ENCODE results near the gene SENP1.

SENP1 gene

DNA sequence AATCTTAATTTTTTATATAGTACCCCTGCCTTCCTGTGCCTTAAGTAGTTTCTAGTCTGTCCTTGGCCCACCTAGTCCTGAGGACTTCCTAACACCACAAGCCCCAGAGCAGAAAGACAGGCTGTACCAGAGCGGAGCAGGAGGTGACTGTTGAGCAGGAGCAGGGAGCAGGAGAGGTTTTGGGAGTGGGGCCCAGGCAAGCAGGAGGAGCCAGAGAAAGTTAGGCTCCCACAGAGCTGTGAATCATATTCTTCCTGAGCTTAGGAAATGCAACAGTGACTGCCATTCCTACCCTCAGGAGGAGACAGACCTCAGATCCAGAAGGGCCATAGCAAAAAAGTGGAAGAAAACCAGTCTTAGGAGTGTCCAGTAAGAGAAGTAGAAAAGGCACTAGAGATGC is 73.3 kb downstream of the SENP1 start:
- DNase-seq = no peak

GRCh38 chr12:48031135-48031960 is 74.5 kb downstream of the SENP1 start:
- DNase-seq = no peak

DNA sequence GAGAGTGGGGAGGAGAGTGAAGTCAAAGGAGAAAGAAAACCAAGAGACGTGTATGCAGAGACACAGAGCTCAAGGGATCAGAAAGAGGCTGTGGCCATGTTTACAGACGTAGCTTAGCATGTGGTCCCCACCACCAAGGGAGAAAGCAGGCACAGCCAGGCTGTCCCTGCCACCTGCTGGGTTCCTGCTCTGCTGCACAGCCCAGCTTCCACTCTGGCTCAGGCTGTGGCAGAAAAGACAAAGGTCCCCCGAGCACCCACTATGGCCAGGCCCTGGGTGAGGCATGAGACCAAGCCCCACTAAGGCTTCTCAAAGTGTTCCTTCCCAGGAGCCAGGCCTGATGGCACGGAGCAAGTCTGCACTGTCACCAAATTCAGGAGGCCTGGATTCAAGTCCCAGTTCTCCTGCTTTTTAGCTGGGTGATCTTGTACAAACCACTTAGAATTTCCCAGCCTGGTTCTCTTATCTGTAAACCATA is 75.7 kb downstream of the SENP1 start:
- no peak for DNase-seq

- no peak for DNase-seq
Observed at GRCh38 chr12:48029491-48030172, 76.2 kb downstream of the SENP1 start.

DNA sequence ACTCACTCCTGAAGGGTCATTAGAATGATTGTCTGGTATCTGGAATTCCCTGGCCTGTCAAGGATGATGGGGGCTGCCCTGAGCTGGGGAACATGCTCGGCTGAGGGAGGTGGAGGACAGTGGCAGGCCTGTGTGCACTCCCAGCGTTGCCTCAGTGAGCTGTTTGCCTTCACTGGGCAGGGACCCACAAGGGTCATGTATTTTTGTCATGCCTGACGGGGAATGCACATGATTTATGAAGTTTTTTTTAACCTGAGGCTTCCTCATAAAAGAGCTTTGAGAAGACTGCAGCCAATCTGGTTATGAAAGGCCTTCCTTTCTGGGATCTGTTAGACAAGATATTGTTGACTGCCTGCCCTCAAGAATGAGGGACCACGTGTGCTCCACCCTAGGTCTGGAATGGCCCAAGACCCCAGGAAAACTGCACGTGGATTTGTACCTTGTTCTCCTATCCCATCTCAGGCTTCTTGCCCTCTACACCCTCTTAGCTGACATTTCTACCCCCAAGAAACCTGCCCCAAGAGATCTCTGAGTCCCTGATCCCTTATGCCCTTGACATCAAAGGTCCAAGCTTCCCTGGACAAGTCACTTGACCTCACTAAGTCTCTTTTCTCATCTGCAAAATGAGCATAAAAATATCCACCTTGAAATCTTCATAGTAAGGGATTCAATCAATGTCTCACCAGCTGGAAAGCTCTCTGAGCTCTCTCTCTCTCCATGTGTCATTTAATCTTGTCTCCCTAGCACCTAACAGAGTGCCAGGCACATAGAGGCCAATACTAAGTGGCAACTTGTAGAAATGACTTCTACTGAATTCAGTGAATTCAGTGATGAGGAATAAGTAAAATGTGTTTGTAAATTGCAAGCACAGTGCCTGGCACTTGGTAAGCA is 77.1 kb downstream of the SENP1 start:
- DNase-seq = no peak

GRCh38 chr12:48027183-48028002 is 78.5 kb downstream of the SENP1 start:
- DNase-seq = no peak

GRCh38 chr12:48026060-48026827 is 79.6 kb downstream of the SENP1 start:
- DNase-seq = no peak

DNA sequence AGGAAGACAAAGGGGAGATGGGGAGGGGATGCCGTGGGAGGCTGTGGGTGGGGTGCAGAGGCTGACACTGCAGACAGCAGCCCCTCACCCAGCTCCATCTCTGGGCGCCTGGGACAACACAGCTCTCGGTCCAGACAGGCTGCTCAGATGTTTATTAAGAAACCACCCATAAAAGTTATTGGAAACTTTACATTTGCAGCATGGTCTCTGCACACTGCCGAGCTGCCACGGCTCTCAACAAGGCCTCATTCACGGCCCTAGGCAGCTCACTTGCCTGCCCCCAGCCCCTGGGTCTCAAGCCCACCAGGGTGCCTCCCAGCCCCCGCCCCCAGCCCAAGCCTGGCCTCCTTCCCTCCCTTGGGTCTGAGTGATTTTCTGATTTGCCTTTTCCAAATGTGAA is 80.6 kb downstream of the SENP1 start:
- no peak for DNase-seq

DNA sequence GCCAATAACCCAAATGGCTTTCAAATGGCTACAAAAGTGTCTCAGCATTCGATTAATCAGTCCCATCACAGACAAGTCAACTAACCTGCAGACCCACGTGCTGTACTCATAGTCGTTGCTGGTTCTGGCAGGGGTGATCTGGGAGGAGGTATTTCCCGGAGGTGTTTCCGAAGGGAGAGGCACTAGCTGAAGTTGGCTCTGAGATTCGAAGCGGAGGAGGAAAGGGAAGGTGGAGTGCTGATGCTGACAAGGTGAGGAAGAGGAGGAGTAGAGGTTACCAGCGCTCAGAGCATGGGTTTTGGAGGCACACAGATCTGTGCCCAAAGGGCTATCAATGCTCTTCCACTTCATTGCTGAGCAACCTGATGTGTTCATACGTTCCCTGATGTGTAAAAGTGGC is 81.1 kb downstream of the SENP1 start:
- no peak for DNase-seq

GRCh38 chr12:48023386-48023785 is 82.5 kb downstream of the SENP1 start:
- no peak for DNase-seq

DNA sequence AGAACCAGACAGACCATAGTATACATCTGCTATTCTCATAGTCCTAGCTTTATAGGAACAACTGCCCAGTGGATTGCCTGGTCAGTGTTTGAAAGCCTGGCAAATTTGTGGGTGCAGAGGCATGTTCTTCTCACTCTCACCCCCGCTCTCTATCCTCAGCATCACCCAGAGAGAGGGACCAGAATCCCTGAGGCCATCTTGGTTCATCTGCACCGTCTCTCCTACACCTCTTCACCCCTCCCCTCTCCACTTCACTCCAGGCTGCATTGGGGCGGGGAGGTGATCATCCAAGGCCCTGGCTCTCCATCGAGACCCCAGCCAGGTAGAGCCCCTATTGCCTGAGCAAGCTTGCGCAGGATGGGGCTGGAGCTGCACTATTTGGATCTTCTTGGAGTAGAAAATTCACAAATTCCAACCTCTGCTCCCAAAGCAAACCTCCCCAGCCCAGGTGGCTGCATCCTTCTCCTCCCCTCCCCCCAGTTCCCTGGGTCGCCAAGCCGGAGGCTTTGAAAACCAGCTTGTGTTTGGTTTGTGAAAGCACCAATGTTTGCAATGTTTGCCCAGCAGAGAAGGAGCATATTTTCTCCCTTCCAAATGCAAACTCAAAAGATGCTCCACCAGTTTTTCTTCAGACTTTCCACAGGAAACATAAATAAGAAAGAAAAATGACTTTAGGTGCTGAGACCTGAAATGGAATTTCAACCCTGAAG is 83.0 kb downstream of the SENP1 start:
- DNase-seq = no peak

DNA sequence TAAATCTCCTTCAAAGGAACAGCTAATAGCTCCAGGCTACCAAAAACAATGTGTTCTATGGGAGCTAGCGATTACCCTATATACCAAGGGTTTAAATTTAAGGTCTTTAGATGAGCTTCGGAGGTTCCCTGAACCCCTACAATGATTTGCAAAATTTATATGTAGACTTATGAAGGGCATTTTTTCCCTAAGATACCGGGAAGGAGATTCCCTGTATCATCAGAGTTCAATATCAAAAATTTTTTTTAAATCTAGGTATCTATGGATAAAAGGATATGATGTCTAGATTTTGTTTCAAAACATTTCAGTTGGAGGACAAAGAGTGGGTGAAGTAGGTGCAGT is 83.7 kb downstream of the SENP1 start:
- DNase-seq = no peak

- DNase-seq = no peak
Observed at GRCh38 chr12:48021485-48022179, 84.2 kb downstream of the SENP1 start.

GRCh38 chr12:48019639-48020265 is 86.1 kb downstream of the SENP1 start:
- DNase-seq = no peak

- no peak for DNase-seq
Observed at GRCh38 chr12:48018618-48018995, 87.3 kb downstream of the SENP1 start.

DNA sequence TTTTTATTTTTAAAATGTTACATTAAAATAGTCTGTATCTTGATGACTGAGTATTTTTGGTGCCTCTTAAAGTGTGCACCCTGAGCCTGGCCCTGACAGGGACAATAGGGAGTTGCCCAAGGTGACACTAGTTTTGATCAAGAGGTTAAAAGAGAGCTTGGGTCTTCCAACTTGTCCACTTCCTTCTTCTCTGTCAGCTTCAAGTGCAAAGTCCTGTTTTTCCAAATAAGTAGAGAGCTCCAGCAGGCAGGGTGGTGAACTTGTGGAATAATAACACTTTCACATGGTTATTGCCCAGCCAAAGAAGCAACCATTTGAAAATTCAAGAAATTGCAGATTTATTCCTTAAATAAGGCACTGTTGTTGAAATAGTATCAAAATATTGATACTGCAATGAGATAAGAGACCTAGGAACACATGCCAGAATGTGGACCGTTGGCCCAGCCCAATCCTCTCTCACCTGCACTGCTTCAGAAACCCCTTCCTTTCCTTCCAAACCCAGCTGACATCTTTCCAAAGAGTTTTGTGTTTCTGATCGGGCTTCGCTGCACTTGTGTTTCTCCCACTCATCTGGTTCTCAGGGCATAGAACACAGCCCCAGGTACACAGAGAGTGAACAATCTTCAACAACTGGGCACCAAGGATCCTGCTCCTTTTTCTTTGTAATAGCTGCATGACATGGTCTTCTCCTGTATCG is 87.8 kb downstream of the SENP1 start:
- no peak for DNase-seq

- no peak for DNase-seq
Observed at GRCh38 chr12:48017496-48017895, 88.4 kb downstream of the SENP1 start.

DNA sequence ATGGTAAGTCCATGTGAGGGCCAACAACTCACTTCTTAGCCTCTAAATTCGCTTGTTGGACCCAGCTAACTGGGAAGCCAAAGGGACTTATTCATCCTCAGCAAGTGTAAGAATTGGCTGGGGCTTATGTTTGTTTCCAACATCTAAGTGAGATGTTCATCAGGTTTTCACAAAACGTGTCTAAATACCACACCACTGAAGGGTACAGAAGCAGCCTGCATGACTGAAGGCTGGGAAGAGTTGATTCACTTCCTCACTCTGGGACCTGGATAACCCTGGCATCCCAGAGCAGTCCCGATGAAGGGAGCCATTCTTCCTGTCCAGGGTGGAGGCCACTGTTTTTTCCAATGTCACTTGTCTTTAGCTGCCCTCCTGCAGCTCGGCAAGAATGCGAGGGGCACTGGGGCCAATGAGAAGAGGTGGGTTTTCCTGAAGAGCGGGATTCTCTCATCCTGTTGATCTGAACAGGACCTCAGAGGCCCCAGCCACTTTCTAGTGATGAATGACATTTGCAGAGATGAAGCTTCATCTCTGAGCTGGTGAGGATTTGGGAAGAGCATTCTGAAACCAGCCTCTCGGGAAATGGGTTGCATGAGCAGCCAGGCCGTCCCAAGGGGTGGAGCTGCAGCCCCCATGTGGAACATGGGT is 89.4 kb downstream of the SENP1 start:
- no peak for DNase-seq

DNA sequence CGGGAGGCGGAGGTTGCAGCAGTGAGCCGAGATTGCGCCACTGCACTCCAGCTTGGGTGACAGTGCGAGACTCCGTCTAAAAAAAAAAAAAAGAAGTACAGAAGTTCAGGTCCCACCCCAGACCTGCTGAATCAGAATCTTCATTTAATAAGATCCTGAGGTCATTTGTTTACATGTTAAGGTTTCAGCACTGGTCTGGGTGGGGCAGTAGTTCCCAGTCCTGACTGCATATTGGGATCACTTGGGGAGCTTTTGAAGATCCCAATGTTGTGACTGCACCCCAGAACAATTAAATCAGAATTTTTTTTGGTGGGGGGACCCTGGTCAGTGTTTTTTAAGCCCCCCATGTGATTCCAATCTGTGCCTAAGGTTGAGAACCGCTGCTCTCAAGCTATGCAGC is 89.9 kb downstream of the SENP1 start:
- no peak for DNase-seq

Data from femur (tissue), 1 donor.